NCI-H526 (cell line): ENCODE results near the gene PKP1.

Experiments used
- DNase-seq, 2 experiments: peaks; one replicate each; lab custom pipeline; 2025; lab: John Stamatoyannopoulos, UW

PKP1 gene

DNA sequence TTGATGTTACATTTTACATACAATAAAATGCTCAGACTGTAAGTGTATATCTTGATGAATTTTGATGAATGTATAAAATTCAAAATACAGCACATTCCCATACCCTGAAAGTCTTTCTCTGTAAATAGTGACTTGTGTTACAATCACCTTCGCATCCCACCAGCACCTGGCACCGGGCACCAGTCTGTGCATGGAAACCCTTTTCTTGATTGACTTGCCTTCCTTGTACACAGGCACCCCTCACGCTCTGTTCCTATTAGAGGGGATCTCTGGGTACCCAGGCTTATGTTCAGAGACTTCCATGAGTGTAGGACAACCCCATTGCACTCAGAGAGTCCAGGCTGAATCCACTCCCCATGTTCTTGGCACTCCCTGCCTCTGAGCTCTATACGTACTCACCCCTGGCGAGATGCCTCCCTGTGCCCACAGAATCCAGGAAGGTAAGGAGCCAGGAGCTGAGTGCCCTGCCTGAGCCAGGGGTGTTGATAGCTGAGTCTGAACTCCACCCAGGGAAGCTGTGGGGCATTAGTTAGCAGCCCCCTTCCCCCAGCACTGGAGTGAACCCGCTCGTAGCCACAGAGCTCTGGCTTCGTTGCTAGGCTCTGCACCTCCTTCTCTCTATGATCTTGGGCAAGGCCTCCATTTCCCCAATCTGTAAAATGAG, 22.5 kb upstream of the PKP1 start:
- no peak for DNase-seq

- no peak for DNase-seq
These were observed 21.3 kb upstream of the PKP1 start for GRCh38 chr1:201261771-201262547.

GRCh38 chr1:201262963-201263608, 20.2 kb upstream of the PKP1 start:
- DNase-seq: no peak

- DNase-seq: no peak
These were observed 19.2 kb upstream of the PKP1 start for GRCh38 chr1:201264072-201264471.

- no peak for DNase-seq
These were observed 18.8 kb upstream of the PKP1 start for GRCh38 chr1:201264554-201264953.

GRCh38 chr1:201265756-201266155, 17.6 kb upstream of the PKP1 start:
- no peak for DNase-seq

GRCh38 chr1:201266276-201266675, 17.0 kb upstream of the PKP1 start:
- no peak for DNase-seq

- DNase-seq: no peak
These were observed 16.5 kb upstream of the PKP1 start for GRCh38 chr1:201266774-201267173.

DNA sequence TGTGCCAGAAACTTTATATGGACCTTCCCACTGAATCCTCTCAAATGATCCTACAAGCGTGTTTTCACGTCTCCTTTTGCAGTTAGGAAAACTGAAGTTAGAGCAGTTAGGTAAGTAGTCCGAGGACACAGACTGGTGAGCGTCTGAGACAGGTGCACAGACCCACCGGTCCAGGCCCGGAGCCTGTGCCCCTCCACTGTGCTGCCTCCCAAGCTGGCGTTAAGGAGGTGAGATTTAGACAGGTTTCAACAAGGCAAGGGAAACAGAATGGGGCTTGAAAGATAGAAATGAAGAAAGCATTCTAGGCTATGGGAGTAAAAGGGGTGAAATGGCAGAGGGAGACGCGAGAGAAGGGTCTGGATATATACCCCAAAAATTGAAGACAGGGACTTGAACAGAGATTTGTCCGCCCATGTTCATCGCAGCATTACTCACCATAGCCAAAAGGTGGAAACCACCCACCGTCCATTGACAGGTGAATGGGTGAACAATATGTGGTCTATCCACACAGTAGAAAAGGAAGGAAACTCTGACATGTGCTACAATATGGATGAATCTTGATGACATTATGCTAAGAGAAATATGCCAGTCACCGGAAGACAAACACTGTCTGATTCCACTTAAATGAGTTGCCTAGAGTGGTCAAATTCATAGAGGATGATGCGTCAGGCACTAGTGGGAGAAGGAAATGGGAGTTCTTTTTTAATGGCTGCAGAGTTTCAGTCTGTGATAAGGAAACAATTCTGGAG, 15.7 kb upstream of the PKP1 start:
- no peak for DNase-seq

GRCh38 chr1:201268604-201269151, 14.6 kb upstream of the PKP1 start:
- DNase-seq: no peak

DNA sequence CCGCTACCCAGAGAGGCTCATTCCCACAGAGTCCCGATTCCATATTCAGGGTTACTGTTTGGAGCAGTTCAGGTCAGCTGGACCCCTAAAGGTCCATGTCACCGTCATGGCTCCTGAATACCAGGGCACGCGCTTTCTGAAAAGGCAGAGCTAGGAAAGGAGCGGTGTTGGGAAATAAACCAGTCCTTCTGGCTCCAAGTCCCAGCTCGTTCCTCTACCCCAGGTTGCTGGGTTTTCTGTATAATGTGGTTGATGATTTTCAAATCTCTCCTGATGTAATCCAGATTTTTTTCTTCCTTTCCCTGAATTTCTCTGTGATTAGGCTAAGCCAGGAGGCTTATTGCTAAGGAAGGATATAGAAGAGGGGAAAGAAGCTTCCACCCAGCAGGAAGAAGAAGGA, 14.0 kb upstream of the PKP1 start:
- no peak for DNase-seq

GRCh38 chr1:201269900-201270410, 13.4 kb upstream of the PKP1 start:
- DNase-seq: no peak

DNA sequence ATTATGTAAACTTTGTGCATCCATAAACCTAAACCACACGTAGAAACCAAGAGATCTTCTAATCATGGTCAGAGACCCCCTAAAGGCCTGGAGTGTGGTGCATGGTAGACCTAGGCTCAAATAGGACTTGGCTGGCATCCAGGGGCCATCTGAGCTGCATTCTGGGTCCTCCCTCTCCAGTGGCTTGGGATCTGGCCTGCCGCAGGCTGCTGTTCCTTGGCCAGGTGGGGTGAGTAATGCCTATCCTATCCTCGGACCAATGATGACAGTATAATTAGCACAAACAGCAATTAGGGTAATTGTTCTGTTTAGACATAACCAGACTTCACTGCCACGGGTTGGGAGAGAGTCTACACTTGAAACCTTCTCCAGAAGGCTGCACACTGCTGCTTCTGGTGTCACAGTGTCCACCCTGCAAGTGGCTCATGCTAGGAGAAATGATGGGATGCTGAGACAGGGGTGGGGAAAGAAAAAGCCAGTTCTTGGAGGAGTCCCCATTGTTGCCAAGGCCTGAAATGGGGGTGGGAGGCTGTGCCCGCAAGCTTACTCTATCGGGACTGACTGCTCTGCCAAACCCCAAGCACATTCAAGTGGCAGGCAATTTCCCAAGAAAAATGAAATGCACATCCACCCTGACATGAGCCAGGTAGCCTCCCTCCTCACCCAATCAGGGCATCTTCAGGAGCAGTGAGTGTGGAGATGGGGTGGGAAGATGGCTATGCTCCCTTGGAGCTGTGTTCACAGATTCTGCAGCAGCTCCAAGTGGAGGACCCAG, 12.5 kb upstream of the PKP1 start:
- DNase-seq: no peak

DNA sequence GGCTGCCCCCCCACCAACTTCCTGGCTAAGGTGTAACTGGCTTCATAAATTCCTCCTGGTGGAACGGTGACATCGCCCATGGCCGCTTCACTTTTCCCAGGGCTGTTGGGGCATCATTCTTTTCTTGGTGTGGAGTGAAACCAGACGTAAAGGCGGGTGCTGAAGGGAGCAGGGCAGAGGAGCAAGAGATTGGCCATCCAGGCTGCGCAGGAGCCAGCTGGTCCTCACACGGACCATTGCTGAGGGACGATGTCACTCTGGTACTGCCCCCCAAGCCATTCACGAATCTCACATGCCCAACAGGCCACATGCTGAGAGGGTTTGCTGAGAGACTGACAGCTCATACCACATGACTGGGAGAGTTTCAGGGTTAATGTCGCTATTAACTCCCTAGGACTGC, 10.5 kb upstream of the PKP1 start:
- no peak for DNase-seq

- no peak for DNase-seq
These were observed 8.6 kb upstream of the PKP1 start for GRCh38 chr1:201274616-201275252.

GRCh38 chr1:201275253-201275666, 8.0 kb upstream of the PKP1 start:
- DNase-seq: no peak

DNA sequence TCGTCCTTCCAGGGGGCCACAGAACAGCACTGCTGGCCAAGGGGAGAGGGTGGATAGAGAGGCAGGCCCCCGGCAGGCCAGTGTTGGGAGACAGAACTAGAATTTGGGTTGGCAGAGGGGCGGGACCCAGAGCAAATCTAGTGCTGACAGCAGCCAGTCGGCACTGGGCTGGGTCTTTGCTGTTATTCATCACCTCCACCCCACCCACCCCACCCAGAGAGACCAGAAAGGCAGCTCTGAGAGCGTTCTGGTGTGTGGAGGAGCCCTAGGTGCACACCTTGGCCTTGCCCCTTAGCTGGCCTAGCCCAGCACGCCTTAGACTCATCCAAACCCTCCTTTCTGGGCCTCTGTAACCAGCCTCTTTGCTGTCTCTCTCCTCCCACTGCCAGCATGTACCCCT, 6.4 kb upstream of the PKP1 start:
- no peak for DNase-seq

GRCh38 chr1:201277441-201277840, 5.9 kb upstream of the PKP1 start:
- DNase-seq: no peak

DNA sequence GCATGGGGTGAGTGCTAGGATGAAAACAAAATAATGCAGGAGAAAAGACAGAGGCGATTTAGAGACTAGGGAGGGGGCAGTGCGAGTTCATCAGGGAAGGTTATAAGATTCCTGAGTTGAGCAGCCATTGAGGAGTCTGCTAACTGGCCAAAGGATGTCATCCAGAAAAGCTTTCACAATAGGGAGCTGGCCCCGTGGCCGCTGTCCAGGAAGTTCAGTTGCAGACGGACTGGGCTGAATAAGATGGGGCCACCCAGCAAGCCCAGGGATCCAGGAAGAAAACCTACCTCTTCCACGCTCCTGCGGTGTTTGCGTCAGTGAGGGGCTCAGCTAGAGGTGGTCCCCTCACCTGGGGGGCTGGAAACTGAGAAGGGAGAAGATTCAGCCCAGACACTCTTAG, 4.0 kb upstream of the PKP1 start:
- no peak for DNase-seq

- no peak for DNase-seq
These were observed 2.4 kb upstream of the PKP1 start for GRCh38 chr1:201280884-201281283.

DNA sequence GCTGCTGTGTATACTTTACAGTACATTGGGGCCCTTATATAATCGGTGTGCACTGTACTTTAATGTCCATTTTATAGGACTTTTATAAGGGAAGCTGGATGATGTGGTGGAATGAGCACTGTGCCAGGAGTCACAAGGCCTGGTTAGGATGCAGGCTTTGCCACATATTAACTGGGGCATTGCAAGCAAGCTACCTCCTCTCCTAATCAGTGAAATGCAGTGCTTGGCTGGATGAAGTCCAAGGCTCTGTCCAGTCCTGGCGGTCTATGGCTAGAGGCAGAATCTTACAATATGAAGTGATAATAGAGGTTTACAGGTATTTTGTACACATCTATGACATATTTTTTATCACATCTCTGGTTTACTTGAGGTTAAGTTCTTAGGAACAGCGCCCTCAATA, 1.7 kb upstream of the PKP1 start:
- DNase-seq: no peak
